A673 (cell line): ENCODE data around the gene DNAH5.

Experiments used
- CTCF ChIP-seq: fragments of 300-800, 200-600 bp; sonication (generic); conservative IDR thresholded peaks from 2 replicates; pipeline ENCODE4 v1.5.1; 2017; ENCODE audit warnings: low read depth, mild to moderate bottlenecking, antibody characterized with exemption, low read length, moderate library complexity, mixed read lengths
- EZH2 ChIP-seq: fragments of 200-600 bp; sonication (generic); IDR thresholded peaks from 2 replicates; pipeline ENCODE4 v1.6.1; 2017; ENCODE audit warnings: borderline replicate concordance, low read depth, mild to moderate bottlenecking, mixed read lengths, antibody characterized with exemption, low read length; ENCODE audit not compliant: poor library complexity, severe bottlenecking

GRCh38 chr5:13783726-13784125 is 160.8 kb downstream of the DNAH5 start:
- TF ChIP-seq CTCF (no peak), EZH2 (no peak)
